IPS-18c (cell line): Measurements from ENCODE around the gene BCR.

Experiments
- H3K4me3 ChIP-seq: 2 replicates; pipeline ENCODE4 v1.7.0; 2013; ENCODE audit warnings: low read depth, mild to moderate bottlenecking, low read length, moderate library complexity; ENCODE audit not compliant: insufficient read depth
- H3K9me3 ChIP-seq: one replicate; pipeline ENCODE4 v1.6.1; 2013; ENCODE audit warnings: mild to moderate bottlenecking, low read length, moderate library complexity; ENCODE audit not compliant: control insufficient read depth, insufficient read depth

BCR gene

GRCh38 chr22:23229646-23230045 is 49.3 kb downstream of the BCR start:
- Histone ChIP-seq H3K9me3 (no peaks in the 10 kb centered on the region), H3K4me3 (no peak overlapping the region)

GRCh38 chr22:23230348-23231068 is 50.2 kb downstream of the BCR start:
- Histone ChIP-seq H3K9me3 (no peaks in the 10 kb centered on the region), H3K4me3 (peak overlapping the region; percentile 28; the same call in 1 of the 2 replicates)

- H3K9me3 ChIP-seq: no peaks in the 10 kb centered on the region
- no peak overlapping the region for H3K4me3 ChIP-seq
These were observed 51.3 kb downstream of the BCR start for GRCh38 chr22:23231471-23232093.

- H3K4me3 ChIP-seq: no peak overlapping the region
These were observed 52.0 kb downstream of the BCR start for GRCh38 chr22:23232094-23232905.

GRCh38 chr22:23233084-23233531 is 52.8 kb downstream of the BCR start:
- Histone ChIP-seq H3K4me3 (no peak overlapping the region), H3K9me3 (no peaks in the 10 kb centered on the region)

More at GRCh38 chr22:23232094-23232905, 52.0 kb downstream of the BCR start:
- no peaks in the 10 kb centered on the region for H3K9me3 ChIP-seq

GRCh38 chr22:23233752-23234408 is 53.6 kb downstream of the BCR start:
- H3K9me3 ChIP-seq: no peaks in the 10 kb centered on the region
- H3K4me3 ChIP-seq: no peak overlapping the region

- Histone ChIP-seq H3K9me3 (peaks cover under 1% of the 10 kb centered on the region), H3K4me3 (no peak overlapping the region)
These were observed 54.3 kb downstream of the BCR start for GRCh38 chr22:23234409-23235161.

GRCh38 chr22:23235425-23235824 is 55.1 kb downstream of the BCR start:
- Histone ChIP-seq H3K4me3 (no peak overlapping the region), H3K9me3 (peaks cover 2% of the 10 kb centered on the region)

- Histone ChIP-seq H3K4me3 (no peak overlapping the region), H3K9me3 (peaks cover 2% of the 10 kb centered on the region)
These were observed 55.7 kb downstream of the BCR start for GRCh38 chr22:23236026-23236425.

- no peak overlapping the region for H3K4me3 ChIP-seq
- peaks cover 2% of the 10 kb centered on the region for H3K9me3 ChIP-seq
These were observed 56.3 kb downstream of the BCR start for GRCh38 chr22:23236440-23237184.

- H3K4me3 ChIP-seq: no peak overlapping the region
- H3K9me3 ChIP-seq: peaks cover 2% of the 10 kb centered on the region
These were observed 57.0 kb downstream of the BCR start for GRCh38 chr22:23237201-23237798.

- Histone ChIP-seq H3K4me3 (no peak overlapping the region), H3K9me3 (peaks cover 2% of the 10 kb centered on the region)
These were observed 57.5 kb downstream of the BCR start for GRCh38 chr22:23237841-23238240.

- Histone ChIP-seq H3K9me3 (peaks cover 2% of the 10 kb centered on the region), H3K4me3 (no peak overlapping the region)
These were observed 58.4 kb downstream of the BCR start for GRCh38 chr22:23238707-23239106.

- Histone ChIP-seq H3K9me3 (peaks cover 2% of the 10 kb centered on the region), H3K4me3 (no peak overlapping the region)
These were observed 59.1 kb downstream of the BCR start for GRCh38 chr22:23239429-23239828.

- Histone ChIP-seq H3K9me3 (peaks cover 2% of the 10 kb centered on the region), H3K4me3 (no peak overlapping the region)
These were observed 60.5 kb downstream of the BCR start for GRCh38 chr22:23240639-23241389.
